Activated CD4-positive, alpha-beta T cell treated with anti-CD3 and anti-CD28 coated beads, Interleukin-2, amount 10 ng/mL, durations not matched to agents 24 days and 14 days (primary cell): ENCODE data around the gene LMF2. TPM values are rescaled to one million over a fixed set of nuclear protein-coding genes. Genes with fewer than 3 reads are reported as not detected.

Experiments used
- DNase-seq: peaks from one replicate; pipeline ENCODE4 v3.0.0; 2022
- H3K27ac Mint-ChIP-seq: one replicate; pipeline ENCODE4 v1.8.0; 2022; ENCODE audit warnings: mild to moderate bottlenecking, mixed read lengths
- H3K27me3 Mint-ChIP-seq: one replicate; pipeline ENCODE4 v1.8.0; 2022; ENCODE audit warnings: mixed read lengths
- H3K36me3 Mint-ChIP-seq: one replicate; pipeline ENCODE4 v1.8.0; 2022; ENCODE audit warnings: low read depth, mild to moderate bottlenecking, mixed read lengths
- H3K4me1 Mint-ChIP-seq: one replicate; pipeline ENCODE4 v1.8.0; 2021; ENCODE audit warnings: mixed read lengths
- H3K4me3 Mint-ChIP-seq: one replicate; pipeline ENCODE4 v1.8.0; 2022; ENCODE audit warnings: mild to moderate bottlenecking, moderate library complexity, mixed read lengths
- H3K9me3 Mint-ChIP-seq: one replicate; pipeline ENCODE4 v1.8.0; 2021; ENCODE audit warnings: mixed read lengths
- intact Hi-C: fragments of 100-400 bp; cut with micrococcal nuclease; formaldehyde crosslinking; loops from one replicate; pipeline ENCODE4 v1.15.1; 2023
- total RNA-seq: library from RNA; stranded (reverse); gene quantifications from 2 replicates; pipeline ENCODE4 v1.2.3, GENCODE V29; 2022

Gene LMF2
- total RNA-seq, 1 donor from 2014 or later: 78.4 TPM

DNA sequence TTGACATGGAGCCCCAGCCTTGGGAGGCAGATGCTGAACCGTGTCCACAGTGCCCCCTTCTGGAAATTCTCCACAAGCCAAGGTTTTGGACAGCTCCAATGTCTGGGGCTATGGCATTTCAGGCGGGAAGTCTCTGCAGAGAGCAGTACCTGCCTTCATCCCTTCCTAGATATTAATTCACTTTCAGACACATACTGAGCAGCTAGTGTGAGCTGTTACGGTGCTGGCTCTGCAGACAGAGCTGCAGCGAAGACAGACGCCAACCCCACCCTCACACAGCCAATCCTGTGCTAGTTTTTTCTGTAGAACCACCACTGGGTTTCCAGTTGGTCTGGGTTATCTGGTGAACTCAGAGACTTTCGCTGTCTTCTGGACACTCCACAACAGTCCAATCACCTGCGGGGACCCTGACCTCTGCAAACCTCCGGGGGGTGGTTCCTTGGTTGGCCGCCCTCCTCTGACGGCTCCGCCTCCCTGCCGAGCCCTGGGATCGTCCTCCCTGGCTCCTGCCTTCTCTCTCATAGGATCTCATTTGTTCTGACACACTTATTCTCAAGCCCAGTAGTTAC is 9.1 kb downstream of the LMF2 start:
- Mint-ChIP-seq H3K27me3 (peaks cover 5% of the 10 kb centered on the region), H3K36me3 (peaks cover 2% of the 10 kb centered on the region), H3K4me3 (no peak overlapping the region), H3K9me3 (no peaks in the 10 kb centered on the region), H3K4me1 (peaks cover 6% of the 10 kb centered on the region), H3K27ac (no peak overlapping the region)
- peak; percentile 93 for DNase-seq
- intact Hi-C loops: loop anchor here (2.0 kb wide), 1 partner anchor 24 kb away; the partner anchor contains the start of gene SBF1

- Mint-ChIP-seq H3K27me3 (peaks cover 5% of the 10 kb centered on the region), H3K27ac (no peak overlapping the region), H3K4me3 (no peak overlapping the region), H3K4me1 (peaks cover 6% of the 10 kb centered on the region), H3K9me3 (no peaks in the 10 kb centered on the region), H3K36me3 (no peaks in the 10 kb centered on the region)
- no peak for DNase-seq
- intact Hi-C loops: no loop called here
Observed at GRCh38 chr22:50497093-50497492, 10.4 kb downstream of the LMF2 start.

DNA sequence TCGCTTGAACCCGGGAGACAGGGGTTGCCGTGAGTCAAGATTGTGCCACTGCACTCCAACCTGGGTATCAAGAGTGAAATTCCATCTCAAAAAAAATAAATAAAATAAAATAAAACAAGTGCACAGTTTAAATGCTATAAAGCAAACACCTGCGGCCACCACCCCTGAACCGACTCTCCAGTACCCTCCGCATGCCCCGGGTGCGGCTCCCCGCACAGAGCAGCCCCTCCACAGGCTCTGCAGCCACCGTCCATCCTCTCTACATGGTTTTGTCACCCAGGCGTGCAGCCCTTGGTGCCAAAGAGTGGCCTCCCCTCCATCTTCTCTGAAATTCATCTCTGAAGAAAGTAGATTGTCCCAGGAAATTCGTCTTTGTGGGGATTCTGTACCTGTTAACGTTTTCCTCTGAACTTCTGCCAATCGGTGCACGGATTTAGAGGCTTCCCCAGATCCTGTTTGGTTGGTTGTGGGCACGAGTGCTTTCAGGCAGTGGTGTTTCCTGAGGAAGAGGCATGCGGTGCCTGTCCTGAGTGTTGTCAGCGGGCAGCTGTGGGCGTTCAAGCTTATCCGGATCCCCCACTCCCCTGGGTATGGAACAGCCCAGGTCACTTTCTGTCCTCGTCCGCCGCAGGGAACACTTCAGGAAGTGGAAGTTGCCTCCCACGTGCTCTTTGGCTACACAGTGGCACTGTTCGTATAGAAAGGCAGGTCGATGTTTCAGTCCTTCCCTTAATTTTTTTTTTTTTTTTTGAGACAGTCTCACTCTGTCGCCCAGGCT is 16.8 kb downstream of the LMF2 start:
- intact Hi-C loops: no loop called here
- peak overlapping the region; percentile 65 for H3K27ac Mint-ChIP-seq
- H3K4me3 Mint-ChIP-seq: peak overlapping the region; percentile 62
- H3K9me3 Mint-ChIP-seq: no peaks in the 10 kb centered on the region
- H3K36me3 Mint-ChIP-seq: no peaks in the 10 kb centered on the region
- DNase-seq: no peak
- peaks cover 6% of the 10 kb centered on the region for H3K4me1 Mint-ChIP-seq
- H3K27me3 Mint-ChIP-seq: peaks cover under 1% of the 10 kb centered on the region

GRCh38 chr22:50489363-50490243 is 17.9 kb downstream of the LMF2 start:
- peaks cover 9% of the 10 kb centered on the region for H3K4me1 Mint-ChIP-seq
- H3K36me3 Mint-ChIP-seq: no peaks in the 10 kb centered on the region
- intact Hi-C loops: no loop called here

GRCh38 chr22:50488886-50489285 is 18.6 kb downstream of the LMF2 start:
- Mint-ChIP-seq H3K9me3 (no peaks in the 10 kb centered on the region), H3K4me3 (no peak overlapping the region), H3K27me3 (no peaks in the 10 kb centered on the region), H3K27ac (no peak overlapping the region), H3K4me1 (peaks cover 9% of the 10 kb centered on the region), H3K36me3 (no peaks in the 10 kb centered on the region)
- intact Hi-C loops: no loop called here
- no peak for DNase-seq

More at GRCh38 chr22:50489363-50490243, 17.9 kb downstream of the LMF2 start:
- H3K9me3 Mint-ChIP-seq: no peaks in the 10 kb centered on the region
- no peak overlapping the region for H3K27ac Mint-ChIP-seq
- H3K4me3 Mint-ChIP-seq: no peak overlapping the region
- DNase-seq: no peak
- H3K27me3 Mint-ChIP-seq: no peaks in the 10 kb centered on the region

DNA sequence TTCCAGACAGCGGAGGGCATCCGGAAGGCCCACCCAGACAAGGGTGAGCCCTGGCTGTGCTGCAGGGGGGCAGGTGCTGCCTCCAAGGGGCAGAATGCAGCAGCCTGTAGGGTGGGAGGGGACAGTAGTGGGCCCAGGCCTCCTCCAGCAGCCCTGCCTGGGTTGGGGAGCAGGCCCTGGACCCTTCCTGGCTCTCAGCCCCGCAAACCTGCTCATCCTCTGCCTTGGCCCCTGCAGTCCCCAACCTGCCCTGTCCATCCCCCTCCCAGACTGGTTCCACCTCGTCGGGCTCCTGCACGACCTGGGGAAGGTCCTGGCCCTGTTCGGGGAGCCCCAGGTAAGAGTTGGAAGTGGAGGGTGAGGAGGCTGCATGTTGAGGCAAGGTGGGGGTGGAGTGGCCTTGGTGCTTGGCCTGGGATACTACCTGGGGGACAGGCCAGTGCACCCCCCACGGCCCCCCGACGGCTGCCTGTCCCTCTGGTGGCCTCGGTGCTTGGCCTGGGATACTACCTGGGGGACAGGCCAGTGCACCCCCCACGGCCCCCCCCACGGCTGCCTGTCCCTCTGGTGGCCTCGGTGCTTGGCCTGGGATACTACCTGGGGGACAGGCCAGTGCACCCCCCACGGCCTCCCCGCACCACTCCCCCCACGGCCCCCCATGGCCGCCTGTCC is 19.4 kb downstream of the LMF2 start:
- no peak for DNase-seq
- Mint-ChIP-seq H3K36me3 (no peaks in the 10 kb centered on the region), H3K27ac (no peak overlapping the region), H3K4me1 (peaks cover 9% of the 10 kb centered on the region), H3K9me3 (no peaks in the 10 kb centered on the region), H3K4me3 (no peak overlapping the region), H3K27me3 (no peaks in the 10 kb centered on the region)
- intact Hi-C loops: no loop called here

DNA sequence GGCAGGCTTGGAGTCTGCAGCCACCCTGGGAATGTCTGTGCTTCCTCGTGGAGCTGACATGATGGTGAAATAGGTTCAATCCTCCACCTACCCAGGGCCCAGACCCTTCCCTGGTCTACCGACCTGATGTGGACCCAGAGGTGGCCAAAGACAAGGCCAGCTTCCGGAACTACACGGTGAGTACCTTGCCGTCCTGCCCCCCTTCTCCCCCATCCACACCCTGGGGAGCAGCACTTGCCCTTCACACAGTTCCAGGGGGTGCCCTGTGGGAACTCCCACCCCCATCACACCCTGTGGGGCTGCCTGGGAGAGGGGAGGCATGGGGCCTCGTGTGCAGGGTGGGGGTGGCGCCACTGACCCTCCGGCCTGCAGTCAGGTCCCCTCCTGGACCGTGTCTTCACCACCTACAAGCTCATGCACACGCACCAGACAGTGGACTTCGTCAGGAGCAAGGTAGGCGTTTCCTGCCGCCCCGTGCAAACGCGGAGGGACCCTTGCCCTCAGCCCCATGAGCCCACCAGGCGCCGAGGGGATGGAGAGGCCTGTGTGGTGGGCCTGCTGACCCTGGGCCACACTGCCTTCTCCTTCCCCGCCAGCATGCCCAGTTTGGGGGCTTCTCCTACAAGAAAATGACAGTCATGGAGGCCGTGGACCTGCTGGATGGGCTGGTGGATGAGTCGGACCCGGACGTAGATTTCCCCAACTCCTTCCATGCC is 20.1 kb downstream of the LMF2 start:
- Mint-ChIP-seq H3K4me3 (no peak overlapping the region), H3K4me1 (peaks cover 9% of the 10 kb centered on the region), H3K9me3 (no peaks in the 10 kb centered on the region), H3K27ac (no peak overlapping the region), H3K27me3 (no peaks in the 10 kb centered on the region), H3K36me3 (no peaks in the 10 kb centered on the region)
- DNase-seq: no peak
- intact Hi-C loops: no loop called here

GRCh38 chr22:50486561-50487289 is 20.8 kb downstream of the LMF2 start, which contains the start of gene MIOX:
TSS of gene MIOX (plus strand) at chr22:50486859. CDS start at chr22:50486898, 39 bp downstream.
- Mint-ChIP-seq H3K36me3 (no peaks in the 10 kb centered on the region), H3K4me1 (peaks cover 9% of the 10 kb centered on the region), H3K9me3 (no peaks in the 10 kb centered on the region), H3K4me3 (no peak within 1 kb of the TSS), H3K27me3 (no peaks in the 10 kb centered on the region), H3K27ac (no peak within 1 kb of the TSS)
- no peak for DNase-seq
- intact Hi-C loops: no loop called here

DNA sequence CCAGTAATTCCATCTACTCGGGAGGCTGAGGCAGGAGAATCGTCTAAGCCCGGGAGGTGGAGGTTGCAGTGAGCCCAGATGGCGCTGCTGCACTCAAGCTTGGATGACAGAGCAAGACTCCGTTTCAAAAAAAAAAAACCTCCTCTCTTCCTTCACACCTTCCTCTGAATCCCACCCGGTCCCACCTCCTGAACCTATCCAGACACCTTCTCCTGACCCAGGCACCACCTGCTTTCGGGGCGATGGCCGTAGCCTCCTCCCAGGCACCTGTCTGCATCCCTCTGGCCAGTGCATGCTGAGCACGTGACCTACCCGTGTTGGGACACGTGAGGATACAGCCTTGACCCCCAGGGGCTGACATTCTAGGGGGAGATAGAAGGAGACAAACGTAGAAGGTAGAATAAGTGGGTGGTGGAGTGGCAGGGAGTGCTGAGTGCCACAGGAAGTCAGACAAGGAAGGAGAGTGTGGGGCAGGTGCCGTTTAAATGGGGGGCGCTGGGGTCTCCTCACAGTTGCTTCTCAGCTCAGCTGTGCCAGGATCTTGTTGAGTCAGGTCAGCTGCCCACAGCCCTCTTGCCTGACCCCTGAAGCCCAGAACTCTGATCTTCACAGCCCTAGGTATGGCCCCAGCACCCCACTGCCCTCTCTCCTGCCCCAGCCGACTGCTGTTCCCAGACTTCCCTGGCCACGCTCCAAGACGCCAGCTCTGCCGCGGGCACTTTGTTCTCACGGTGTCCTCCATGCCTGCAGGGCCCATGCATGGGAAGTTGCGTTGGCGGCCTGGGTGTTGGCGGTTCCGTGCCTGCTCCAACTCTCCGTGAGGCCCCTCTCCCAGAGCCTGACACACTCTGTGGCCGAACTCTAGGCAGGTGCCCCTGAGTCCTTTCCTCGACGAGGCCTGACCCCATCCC is 22.0 kb downstream of the LMF2 start:
- Mint-ChIP-seq H3K27me3 (peaks cover 2% of the 10 kb centered on the region), H3K36me3 (no peaks in the 10 kb centered on the region), H3K4me3 (no peak overlapping the region), H3K27ac (no peak overlapping the region), H3K4me1 (peaks cover 3% of the 10 kb centered on the region), H3K9me3 (no peaks in the 10 kb centered on the region)
- no peak for DNase-seq
- intact Hi-C loops: no loop called here

DNA sequence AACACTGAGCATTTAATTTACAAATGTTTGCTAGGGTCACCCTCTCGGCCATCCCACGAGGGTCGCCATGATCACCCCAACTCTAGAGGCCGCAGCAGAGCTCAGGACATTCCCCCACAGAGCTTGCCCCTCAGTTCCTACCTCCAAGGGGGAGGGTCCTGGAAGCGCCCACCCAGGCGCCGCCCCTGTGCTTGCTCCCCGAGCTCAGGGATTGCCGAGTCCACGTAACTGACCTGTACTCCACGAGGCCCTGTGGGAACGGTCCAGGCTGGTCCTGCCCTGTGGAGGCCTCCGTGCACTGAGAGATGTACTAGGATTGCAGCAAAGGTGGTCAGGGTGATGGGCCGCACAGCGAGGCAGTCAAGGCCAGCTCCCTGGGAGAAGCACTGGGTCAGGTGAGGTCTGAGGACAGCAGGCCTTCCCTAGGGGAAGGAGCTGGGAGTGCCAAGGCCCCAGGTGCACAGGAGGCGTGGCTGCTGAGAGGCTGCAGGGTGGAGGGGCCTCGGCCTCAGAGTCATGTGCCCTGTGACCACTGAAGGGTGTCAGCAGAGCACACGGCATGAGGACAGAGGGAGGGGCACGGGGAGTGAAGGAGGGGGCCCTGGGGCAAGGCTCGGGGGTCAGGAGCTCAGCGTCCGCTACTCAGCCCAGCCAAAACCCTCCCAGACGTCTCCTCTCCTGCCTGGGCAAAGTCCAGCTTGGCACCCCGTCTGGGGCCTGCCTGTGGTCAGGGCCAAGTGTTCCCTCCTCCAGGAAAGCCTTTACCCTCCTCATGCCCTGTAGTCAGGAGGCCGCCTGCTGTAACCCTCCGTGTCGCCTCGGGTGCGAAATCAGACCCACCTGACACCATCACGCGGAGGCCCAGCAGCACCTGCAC is 23.3 kb downstream of the LMF2 start:
- no peak for DNase-seq
- Mint-ChIP-seq H3K36me3 (no peaks in the 10 kb centered on the region), H3K4me3 (no peak overlapping the region), H3K9me3 (no peaks in the 10 kb centered on the region), H3K27ac (no peak overlapping the region), H3K4me1 (peaks cover 7% of the 10 kb centered on the region), H3K27me3 (peaks cover 15% of the 10 kb centered on the region)
- intact Hi-C loops: no loop called here

- Mint-ChIP-seq H3K36me3 (no peaks in the 10 kb centered on the region), H3K9me3 (no peaks in the 10 kb centered on the region), H3K4me3 (no peak overlapping the region), H3K27me3 (peaks cover 19% of the 10 kb centered on the region), H3K4me1 (peaks cover 7% of the 10 kb centered on the region), H3K27ac (no peak overlapping the region)
- intact Hi-C loops: no loop called here
- no peak for DNase-seq
Observed at GRCh38 chr22:50483556-50483955, 23.9 kb downstream of the LMF2 start.
